ENCODE results near the gene EXD1.

- TF ChIP-seq CTCF (IDR thresholded peaks at IDR 0.05; ENCODE audit: borderline replicate concordance, extremely low read depth, low read length, poor library complexity, severe bottlenecking) = no peak
- no peak for TF ChIP-seq EZH2 (IDR thresholded peaks at IDR 0.05; ENCODE audit: borderline replicate concordance, low read depth, low read length, severe bottlenecking)
Measured at GRCh38 chr15:41150279-41150678, 80.3 kb downstream of the EXD1 start.

Data from DND-41 (cell line).